NOMO-1 treated with dmso at 0.1 percent for 144 hours (cell line): Measurements from ENCODE around the gene LRRC71.

ENCODE experiments used
- DNase-seq: peaks from one replicate; lab custom pipeline; 2025; ENCODE audit not compliant: unreplicated experiment; lab: John Stamatoyannopoulos, UW

Gene LRRC71

GRCh38 chr1:156905176-156905575 is 15.3 kb upstream of the LRRC71 start:
- no peak for DNase-seq

DNA sequence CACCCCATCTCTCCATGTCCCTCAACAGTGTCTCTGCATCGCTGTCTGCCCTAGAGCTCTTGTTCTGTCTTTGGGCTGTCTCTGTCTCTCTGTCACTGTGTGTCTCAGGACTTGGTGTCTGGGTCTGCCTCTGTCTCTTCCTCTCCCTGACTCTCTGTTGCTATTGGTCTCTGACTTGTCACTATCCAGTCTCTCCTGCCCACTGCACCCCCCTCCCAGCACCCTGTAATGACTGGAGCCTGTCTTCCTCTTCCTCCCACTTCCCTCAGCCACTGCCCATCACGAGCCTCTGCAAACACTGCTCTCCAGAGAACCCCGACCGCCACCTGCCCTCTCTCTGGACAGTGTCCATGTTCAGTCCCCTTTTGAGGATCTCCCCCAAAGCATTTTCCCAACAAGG is 14.8 kb upstream of the LRRC71 start:
- DNase-seq = no peak

DNA sequence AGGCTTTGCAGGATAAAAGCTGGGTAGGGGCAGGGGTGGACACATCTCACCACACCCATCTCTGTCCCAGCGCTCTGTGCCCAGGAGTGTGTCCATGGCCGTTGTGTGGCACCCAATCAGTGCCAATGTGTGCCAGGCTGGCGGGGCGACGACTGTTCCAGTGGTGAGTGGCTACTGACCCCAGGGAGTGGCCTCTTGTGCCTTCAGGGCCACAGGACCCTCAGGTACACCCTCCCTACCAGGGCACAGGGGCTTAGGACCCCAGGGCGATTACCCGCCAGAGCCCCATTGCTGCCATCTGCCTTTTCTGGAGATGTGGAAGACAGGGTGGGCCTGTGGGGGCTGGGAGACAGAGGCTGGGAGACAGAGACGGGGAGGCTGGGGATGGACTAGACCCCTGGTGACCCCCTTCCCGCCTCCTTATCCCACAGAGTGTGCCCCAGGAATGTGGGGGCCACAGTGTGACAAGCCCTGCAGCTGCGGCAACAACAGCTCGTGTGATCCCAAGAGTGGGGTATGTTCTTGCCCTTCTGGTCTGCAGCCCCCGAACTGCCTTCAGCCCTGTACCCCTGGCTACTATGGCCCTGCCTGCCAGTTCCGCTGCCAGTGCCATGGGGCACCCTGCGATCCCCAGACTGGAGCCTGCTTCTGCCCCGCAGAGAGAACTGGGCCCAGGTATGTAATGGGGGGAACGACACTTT is 14.1 kb upstream of the LRRC71 start:
- DNase-seq = no peak

DNA sequence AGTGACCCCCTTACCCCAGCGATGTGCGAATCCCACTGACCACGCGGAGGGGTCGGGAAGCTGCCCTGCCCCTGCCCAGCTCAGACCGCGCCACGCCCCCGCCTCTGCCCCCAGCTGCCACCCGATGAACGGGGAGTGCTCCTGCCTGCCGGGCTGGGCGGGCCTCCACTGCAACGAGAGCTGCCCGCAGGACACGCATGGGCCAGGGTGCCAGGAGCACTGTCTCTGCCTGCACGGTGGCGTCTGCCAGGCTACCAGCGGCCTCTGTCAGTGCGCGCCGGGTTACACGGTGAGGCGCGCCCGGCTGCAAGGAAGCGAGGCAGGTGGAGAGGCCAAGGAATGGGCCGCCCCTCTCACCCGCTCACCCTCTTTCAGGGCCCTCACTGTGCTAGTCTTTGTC is 11.9 kb upstream of the LRRC71 start:
- DNase-seq = no peak

GRCh38 chr1:156908955-156909354 is 11.5 kb upstream of the LRRC71 start:
- DNase-seq = no peak

- no peak for DNase-seq
Observed at GRCh38 chr1:156909671-156910070, 10.8 kb upstream of the LRRC71 start.

DNA sequence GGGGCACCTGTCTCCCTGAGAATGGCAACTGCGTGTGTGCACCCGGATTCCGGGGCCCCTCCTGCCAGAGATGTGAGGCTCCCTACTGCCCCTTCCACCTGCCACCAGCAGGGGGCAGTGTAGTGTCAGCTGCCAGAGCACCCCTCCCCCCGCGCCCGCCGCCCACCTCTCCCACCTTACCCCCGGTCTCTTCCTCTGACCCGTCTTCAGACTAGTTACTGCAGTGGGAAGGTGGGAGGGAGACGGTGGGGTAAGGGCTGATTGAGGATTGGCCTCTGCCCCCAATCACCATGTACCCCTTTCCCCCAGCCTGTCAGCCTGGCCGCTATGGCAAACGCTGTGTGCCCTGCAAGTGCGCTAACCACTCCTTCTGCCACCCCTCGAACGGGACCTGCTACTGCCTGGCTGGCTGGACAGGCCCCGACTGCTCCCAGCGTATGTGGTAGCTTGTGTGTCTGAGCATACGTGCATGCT is 10.1 kb upstream of the LRRC71 start:
- DNase-seq = no peak

DNA sequence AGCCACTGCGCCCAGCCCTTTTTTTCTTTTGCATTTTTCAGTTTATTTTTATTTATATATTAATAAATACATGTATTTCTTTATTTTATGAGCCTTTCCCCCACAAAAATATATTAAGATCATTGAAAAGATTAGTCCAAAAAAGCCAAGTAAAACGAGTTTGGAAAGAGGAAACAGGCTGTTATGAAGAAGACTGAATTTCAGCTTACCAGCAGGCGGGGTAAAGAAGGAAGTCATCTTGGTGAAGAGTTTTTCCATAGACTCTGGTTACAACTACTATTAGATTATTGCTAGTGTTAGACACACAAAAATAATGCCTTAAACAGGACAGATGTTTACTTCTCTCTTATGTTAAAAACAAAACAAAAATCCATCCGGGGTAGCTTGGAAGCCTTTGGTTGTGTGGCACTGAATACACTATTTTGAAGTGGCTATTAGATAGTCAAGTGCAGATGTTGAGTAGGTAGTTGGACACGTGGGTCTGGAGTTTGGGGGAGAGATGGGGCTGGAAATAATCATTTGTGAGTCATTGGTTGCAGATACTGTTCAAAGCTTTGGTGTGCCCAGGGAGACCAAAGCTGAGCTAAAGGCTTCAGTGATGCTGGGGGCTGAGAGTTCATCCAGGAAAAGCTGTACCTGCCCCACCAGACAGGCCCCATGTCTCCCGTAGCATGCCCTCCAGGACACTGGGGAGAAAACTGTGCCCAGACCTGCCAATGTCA is 8.7 kb upstream of the LRRC71 start:
- peak; percentile 42 for DNase-seq

- DNase-seq = no peak
Observed at GRCh38 chr1:156912310-156912709, 8.1 kb upstream of the LRRC71 start.

DNA sequence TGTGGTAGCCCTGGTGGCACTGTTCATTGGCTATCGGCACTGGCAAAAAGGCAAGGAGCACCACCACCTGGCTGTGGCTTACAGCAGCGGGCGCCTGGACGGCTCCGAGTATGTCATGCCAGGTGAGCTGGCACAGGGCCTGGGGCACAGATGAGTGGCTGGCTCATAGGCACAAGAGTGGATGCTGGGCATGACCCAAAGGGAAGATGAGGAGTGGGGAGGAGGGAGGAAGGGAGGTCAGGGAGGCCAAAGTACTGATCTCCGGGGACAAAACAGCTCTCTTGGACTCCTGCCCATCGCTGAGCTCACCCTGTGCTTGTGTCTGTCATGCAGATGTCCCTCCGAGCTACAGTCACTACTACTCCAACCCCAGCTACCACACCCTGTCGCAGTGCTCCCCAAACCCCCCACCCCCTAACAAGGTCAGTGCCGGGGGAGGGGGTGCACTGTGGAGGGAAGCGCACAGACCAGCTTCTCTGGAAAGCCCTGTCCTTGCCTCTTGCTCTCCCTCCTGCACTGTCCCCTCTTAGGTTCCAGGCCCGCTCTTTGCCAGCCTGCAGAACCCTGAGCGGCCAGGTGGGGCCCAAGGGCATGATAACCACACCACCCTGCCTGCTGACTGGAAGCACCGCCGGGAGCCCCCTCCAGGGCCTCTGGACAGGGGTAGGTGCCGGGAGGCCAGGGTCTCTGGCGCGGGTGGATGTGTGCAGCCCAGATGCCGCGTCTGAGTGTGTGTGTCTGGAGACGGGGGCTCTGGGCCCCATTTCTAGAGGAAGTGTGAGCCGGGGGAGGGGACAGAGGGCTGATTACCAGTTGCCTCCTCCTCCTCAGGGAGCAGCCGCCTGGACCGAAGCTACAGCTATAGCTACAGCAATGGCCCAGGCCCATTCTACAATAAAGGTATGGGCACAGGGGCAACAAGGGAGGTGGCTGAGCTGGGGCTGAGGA is 7.3 kb upstream of the LRRC71 start:
- no peak for DNase-seq

DNA sequence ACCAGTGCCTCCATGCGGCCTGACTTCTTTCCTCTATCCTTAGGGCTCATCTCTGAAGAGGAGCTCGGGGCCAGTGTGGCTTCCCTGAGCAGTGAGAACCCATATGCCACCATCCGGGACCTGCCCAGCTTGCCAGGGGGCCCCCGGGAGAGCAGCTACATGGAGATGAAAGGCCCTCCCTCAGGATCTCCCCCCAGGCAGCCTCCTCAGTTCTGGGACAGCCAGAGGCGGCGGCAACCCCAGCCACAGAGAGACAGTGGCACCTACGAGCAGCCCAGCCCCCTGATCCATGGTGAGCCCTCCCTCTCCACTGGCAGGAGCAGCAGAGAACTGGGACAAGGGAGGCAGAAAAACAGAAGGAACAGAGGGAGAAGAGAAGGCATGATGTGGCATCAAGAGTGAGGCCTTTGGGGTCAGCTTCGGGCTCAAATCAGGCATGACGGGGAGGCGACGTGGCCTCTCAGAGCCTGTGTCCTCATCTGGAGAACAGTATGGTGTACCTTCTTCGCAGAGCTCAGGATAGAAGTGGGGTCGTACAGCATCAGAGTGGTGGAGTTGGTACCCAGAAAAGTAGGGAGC is 6.5 kb upstream of the LRRC71 start:
- DNase-seq = no peak

DNA sequence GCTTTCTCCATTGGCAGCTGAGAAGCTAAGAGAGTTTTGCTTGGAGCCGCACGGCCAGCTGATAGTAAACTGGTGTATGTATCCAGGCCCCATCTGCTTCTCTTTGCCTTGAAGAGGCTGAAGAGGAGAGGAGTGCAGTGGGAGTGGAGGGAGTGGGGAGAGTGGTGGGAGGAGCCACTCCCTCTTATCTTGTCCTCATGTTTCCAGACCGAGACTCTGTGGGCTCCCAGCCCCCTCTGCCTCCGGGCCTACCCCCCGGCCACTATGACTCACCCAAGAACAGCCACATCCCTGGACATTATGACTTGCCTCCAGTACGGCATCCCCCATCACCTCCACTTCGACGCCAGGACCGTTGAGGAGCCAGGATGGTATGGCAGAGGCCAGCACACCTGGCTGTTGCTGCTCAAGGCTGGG is 6.0 kb upstream of the LRRC71 start:
- DNase-seq = no peak

- DNase-seq = no peak
Observed at GRCh38 chr1:156921053-156921529, 659 bp downstream of the LRRC71 start.

DNA sequence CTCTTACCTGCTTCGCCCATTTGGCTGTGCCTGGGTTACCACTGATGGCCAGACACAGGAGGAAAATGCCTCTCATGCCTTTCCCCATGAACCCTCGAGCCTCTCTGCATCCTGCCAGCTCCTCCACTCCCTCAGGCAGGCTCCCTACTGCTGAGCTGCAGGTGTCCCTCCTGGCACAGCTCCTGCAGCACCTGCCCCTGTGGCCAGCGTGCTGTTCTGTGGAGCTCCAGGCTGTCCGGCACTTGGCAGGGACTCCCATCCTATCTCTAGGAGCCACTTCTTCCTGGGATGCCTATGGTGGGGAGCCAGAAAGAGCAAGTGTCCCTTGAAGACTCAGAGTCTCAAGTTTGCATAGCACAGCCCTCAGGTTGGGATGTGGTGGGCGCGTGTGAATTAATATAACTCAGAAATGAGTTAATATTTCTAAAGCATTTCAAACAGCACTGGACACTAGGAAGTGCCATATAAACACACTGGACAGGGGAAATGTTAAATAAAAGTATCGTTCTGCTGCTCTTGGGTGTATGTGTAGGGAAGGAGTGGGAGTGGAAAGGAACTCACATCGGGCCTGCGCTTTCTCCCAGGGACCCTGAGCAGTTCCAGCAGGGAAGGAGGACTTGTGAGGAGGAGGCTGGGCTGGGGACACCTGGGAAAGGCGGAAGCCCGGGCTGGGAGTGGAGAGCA is 2.7 kb downstream of the LRRC71 start:
- DNase-seq = no peak

- DNase-seq = no peak
Observed at GRCh38 chr1:156923670-156924477, 3.4 kb downstream of the LRRC71 start.

GRCh38 chr1:156924478-156925153 is 4.2 kb downstream of the LRRC71 start:
- DNase-seq = no peak

GRCh38 chr1:156925154-156926010 is 5.0 kb downstream of the LRRC71 start:
- DNase-seq = no peak

DNA sequence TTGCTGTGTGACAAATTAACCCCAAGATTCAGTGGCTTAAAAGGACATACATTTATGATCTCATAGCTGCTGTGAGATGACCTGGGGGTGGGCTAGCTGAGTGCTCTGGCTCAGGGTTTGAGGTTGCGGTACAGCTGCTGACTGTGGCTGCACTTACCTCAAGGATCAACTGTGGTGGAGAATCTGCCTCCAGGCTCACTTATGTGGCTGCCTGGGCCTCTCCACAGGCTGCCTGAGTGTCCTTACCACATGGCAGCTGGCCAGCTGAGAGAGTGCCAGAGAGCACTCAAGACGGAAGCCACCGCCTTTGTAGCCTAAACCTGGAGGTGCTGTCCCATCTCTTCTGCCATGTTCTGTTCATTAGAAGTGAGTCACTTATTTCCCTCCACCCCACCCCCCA is 5.7 kb downstream of the LRRC71 start:
- DNase-seq = no peak
